NCI-H526 (cell line): ENCODE results near the gene UBL3.

Source experiments
- DNase-seq, 2 experiments: peaks; one replicate each; lab custom pipeline; 2025; lab: John Stamatoyannopoulos, UW

The UBL3 gene

GRCh38 chr13:29810145-29810742 lies 40.2 kb downstream of the UBL3 start:
- no peak for DNase-seq

DNA sequence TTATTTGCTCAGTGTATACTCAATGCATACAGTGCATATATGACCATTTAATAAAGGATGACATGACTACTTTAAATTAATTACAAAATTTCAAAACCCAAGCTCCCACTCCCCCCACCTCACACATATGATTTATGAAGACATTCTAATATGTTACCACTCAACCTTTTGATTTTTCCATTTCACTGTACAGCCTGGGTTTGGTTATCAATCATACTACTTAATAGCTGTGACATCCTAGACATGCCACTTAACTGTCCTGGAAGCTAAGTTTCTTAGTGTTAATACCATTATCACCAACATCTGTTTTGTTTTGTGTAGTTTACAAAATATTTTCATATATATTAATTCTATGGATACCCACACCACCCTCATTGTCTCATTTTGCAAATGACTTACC lies 42.2 kb downstream of the UBL3 start:
- no peak for DNase-seq

DNA sequence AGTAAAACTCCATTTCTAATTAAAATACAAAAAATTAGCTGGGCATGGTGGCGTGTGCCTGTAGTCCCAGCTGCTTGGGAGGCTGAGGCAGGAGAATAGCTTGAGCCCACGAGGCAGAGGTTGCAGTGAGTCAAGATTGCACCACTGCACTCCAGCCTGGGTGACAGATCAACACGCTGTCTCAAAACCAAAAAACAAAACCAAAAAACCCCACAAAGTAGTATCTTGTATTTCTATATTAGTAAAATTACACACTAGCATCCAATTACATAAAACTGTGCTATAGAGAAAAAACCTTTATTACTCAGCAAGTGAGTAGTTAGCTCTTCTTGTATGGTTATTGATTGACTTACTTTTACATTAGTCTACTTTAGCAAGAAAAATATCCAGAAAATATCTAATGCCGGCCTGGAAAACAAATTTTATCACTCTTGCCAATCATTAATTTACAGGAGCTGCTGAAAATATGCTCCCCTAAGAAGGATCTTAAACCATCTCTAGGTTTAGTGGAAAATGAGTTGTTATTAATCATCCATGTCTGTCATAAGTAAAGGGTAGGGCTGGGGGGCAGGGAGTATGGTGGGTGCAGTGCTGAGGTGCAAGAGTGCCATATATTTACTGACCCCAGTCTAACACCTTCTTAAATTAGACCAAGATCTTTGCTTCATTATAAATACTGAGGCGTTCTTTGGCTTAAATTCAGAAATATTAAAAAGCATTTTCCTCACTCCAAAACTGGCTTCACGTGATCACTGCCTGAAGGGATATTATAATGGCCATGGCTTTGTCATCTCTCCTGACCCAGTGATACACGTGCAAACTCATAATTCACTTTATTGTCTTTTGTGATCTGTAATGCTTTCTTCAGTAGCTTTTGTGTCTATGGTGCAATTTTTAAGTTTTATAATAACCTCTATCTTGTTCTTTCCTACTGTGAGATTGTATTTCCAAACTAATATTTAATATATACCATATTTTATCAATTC lies 44.1 kb downstream of the UBL3 start:
- no peak for DNase-seq

GRCh38 chr13:29803221-29803620 lies 47.2 kb downstream of the UBL3 start:
- no peak for DNase-seq

GRCh38 chr13:29802621-29803020 lies 47.8 kb downstream of the UBL3 start:
- DNase-seq: no peak

- no peak for DNase-seq
Observed at GRCh38 chr13:29801737-29802305, 48.6 kb downstream of the UBL3 start.

DNA sequence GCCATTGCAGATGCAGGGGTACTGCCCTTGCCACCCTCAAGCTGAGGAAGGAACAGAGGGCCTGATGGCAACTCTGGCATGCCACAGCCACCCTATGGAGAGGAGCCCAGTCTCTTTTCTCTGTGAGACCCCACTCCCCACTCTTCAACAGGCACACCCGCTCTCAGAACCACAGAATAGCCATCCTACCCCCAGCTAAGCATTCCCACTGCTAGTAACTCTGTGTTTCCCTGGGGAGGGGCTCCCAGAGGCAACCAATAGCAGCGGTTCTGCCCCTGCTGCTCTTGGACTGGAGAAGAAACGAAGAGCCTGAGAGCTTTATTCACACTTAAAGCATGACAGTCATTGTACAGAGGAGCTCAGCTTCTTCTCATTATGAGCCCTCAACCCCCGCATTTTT lies 49.3 kb downstream of the UBL3 start:
- DNase-seq: no peak

- no peak for DNase-seq
Observed at GRCh38 chr13:29800687-29801086, 49.7 kb downstream of the UBL3 start.

GRCh38 chr13:29799041-29799440 lies 51.4 kb downstream of the UBL3 start:
- DNase-seq: no peak

DNA sequence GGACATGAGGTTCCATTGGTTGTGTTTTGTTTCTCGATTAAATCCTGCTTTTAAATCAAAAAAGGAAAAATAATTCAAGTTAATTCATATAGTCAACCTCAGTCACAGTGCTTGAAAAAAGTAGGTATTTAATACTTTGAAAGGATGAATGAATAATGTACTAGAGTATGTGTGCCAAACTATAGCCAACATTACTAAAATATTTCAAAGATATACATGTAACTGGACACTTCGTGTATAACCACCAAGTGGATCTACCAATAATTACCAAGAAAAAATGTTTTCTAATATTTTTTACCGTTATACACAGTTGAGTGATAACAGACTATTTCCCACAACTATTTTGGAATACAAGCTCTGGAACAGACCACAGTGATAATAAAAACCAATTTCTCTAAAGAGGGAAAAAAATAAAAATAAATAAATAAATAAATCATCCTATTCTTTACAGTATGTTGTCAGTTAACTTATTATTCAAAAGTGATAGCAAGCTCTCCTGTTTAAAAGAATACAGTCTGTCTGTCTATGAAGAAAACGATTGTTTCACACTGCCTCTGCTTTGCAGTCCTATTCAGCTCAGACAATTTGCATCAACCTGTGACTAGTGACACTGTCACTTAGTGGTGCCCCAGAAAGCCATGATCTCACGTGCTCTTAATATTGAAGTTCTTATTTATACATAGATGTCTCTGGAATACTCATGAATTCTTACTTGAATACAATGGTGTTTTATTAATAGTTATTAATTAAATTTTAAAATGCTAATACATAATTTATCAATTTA lies 58.2 kb downstream of the UBL3 start:
- DNase-seq: peak; percentile 64 to 88

DNA sequence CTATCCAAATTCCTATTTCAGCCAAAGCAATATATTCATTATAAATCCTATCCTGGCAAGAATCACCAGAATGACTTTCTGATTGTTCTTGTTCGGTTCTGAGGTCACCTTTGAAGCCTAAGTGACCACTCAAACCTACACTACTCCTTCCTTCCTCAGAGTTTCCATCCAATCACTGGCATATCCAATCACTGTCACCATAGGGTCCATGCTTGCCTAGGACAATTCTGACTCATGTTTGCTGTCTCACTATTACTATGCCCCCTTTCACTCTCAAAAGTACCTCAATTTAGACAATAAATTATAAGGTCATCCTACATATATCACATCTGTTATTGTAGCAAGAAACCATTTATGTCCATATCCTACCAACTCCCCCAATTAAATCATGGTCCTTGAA lies 58.9 kb downstream of the UBL3 start:
- DNase-seq: no peak

DNA sequence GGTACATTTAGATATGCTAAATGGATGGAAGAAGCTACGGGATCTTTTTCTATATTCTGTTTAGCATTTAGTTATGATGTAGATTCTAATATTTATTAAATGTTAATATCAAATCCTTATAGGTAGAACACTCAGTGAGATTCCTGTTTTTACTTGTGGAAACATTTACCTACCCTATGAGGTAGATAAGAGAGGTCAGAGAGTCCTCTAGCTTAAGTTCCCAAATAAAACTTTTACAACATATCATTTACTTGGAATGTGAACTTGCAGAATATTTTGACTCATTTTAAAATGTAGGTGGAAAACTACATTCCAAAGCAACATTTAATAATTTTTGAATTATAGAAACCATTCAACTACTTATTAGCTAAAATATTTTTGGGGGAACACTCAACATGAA lies 63.7 kb downstream of the UBL3 start:
- no peak for DNase-seq

GRCh38 chr13:29785978-29786377 lies 64.4 kb downstream of the UBL3 start:
- no peak for DNase-seq

- no peak for DNase-seq
Observed at GRCh38 chr13:29782798-29783197, 67.6 kb downstream of the UBL3 start.

DNA sequence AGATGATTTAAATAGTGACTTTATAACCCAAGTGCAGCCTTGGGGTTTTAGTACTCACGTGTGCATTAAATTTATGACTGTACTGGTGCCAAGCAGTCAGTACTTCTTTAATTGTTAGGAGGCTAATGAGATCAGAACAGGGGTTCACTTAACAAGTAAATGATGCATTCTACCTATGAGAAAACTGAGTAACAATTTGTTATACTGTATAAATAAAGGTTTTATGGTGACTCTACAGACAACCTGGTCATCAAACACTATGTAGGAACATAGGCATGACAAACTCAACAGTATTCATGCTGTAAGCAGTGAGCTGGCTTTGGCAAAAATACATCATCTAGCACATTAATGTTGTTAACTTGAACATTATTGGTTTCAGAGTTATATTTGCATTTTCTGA lies 75.6 kb downstream of the UBL3 start:
- no peak for DNase-seq

DNA sequence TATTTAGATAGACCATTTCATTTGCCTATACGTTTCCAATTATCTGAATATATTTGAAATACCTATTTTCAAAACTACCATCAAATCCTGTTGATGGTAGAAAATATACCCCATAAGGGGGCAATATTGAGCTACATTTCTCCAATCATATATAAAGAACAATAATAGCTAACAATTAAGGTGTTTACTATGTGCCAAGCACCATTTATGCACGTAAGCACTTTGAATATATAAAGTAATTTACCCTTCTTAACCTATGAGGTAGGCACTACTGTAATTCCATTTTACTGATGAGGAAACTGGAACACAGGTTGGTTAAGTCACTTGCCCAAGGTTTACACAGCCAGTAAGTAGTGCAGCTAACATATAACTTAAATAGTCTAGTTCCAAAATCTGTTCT lies 79.2 kb downstream of the UBL3 start:
- DNase-seq: peak; percentile 13 to 73

DNA sequence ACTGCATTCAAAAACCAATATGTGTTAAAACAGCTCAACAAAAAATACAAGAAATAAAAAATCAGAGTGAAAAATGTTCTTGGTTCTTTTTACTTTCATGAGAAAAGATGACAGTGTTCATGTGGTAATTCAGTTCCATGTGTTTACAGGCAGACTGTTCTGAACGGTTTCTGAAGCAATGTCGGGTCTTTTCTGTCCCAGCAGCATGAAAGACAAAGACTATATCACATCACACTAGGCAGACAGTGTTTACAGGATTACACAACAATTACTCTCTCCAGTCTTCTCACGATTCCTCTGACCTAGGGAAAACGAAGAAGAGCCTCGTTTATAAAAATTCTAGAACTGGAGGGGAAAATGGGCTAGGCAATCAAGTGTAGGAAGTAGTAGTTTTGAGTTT lies 83.4 kb downstream of the UBL3 start:
- DNase-seq: peak in 1 of 2 experiments; percentile 36

- DNase-seq: no peak
Observed at GRCh38 chr13:29763436-29764180, 86.8 kb downstream of the UBL3 start.

- no peak for DNase-seq
Observed at GRCh38 chr13:29761815-29762214, 88.6 kb downstream of the UBL3 start.

DNA sequence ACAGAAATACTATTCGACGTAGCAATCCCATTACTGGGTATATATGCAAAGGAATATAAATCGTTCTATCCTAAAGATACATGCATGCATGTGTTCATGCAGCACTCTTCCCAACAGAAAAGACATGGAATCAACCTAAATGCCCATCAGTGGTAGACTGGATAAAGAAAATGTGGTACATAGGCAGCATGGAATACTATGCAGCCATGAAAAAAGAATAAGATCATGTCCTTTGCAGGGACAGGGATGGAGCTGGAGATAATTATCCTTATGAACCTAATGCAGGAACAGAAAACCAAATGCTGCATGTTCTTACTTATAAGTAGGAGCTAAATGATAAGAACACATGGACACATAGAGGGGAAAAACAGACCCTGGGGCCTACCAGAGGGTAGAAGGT lies 89.3 kb downstream of the UBL3 start:
- DNase-seq: no peak

GRCh38 chr13:29760544-29760943 lies 89.9 kb downstream of the UBL3 start:
- DNase-seq: peak in 1 of 2 experiments; percentile 13
